GM12878 (cell line): ENCODE results near the gene LRRC47. TPM values are rescaled to one million over a fixed set of nuclear protein-coding genes. Genes with fewer than 3 reads are reported as not detected.

Experiments
- ATAC-seq: fragments of 200-7000 bp; cut with Tn5 transposase; 3 replicates; pipeline ENCODE4 v1.9.1; 2020; ENCODE audit warnings: mild to moderate bottlenecking, moderate library complexity
- BruUV-seq: library from RNA; stranded (reverse); fragments of 400-500 nt; replicated peaks from 2 replicates; lab custom pipeline; 2021; lab: Mats Ljungman, UMichigan
- CTCF ChIA-PET: fragments of 300-600 bp; sonication (Branson Sonifier 250); formaldehyde crosslinking; extraction: SDS; loops from one replicate; lab custom pipeline; 2021; ENCODE audit warnings: inconsistent platforms; lab: Yijun Ruan, JAX
- POLR2A ChIA-PET: fragments of 350-600 bp; formaldehyde crosslinking; extraction: SDS; loops from one replicate; lab custom pipeline; 2021; ENCODE audit warnings: inconsistent platforms; lab: Charles Lee
- RAD21 ChIA-PET: fragments of 300-600 bp; sonication (Branson Sonifier 250); formaldehyde crosslinking; loops from one replicate; lab custom pipeline; 2023; ENCODE audit warnings: antibody characterized with exemption; ENCODE audit not compliant: unreplicated experiment; lab: Charles Lee
- SMC1A ChIA-PET: fragments of 300-600 bp; sonication (Branson Sonifier 250); formaldehyde crosslinking; loops from one replicate; lab custom pipeline; 2023; ENCODE audit not compliant: unreplicated experiment, uncharacterized antibody; lab: Charles Lee
- DNase-seq: peaks from one replicate; pipeline ENCODE4 v3.0.0-alpha.2; 2011; ENCODE audit warnings: low read depth, low spot score
- FAIRE-seq: peaks from 3 replicates; lab custom pipeline; 2011; peaks lifted over from hg19 to GRCh38; lab: Jason Lieb, UNC
- H2AFZ ChIP-seq: 2 replicates; pipeline ENCODE4 v1.6.0; 2011; ENCODE audit warnings: low read depth, low read length, control low read depth; ENCODE audit not compliant: control insufficient read depth
- H3K27ac ChIP-seq: 2 replicates; pipeline ENCODE4 v1.5.1; 2011; ENCODE audit warnings: control low read depth; ENCODE audit not compliant: control insufficient read depth, insufficient read depth
- H3K27me3 ChIP-seq, 2 experiments: replicated peaks in 1 of 2; 2 replicates each; pipeline versions ENCODE4 v1.6.0 to v1.6.1; 2011; ENCODE audit warnings: low read length in 1 of 2; ENCODE audit not compliant: control insufficient read depth in 2 of 2, insufficient read depth in 2 of 2
- H3K36me3 ChIP-seq, 2 experiments: 2 replicates each; pipeline ENCODE4 v1.5.1; 2011; ENCODE audit warnings: low read length in 1 of 2; ENCODE audit not compliant: control insufficient read depth in 2 of 2, insufficient read depth in 2 of 2
- H3K4me1 ChIP-seq: 2 replicates; pipeline ENCODE4 v1.6.1; 2011; ENCODE audit warnings: mild to moderate bottlenecking, low read length, moderate library complexity, mixed read lengths; ENCODE audit not compliant: control insufficient read depth, insufficient read depth
- H3K4me2 ChIP-seq: 2 replicates; pipeline ENCODE4 v1.6.0; 2011; ENCODE audit warnings: control low read depth; ENCODE audit not compliant: control insufficient read depth, insufficient read depth
- H3K4me3 ChIP-seq: fragments of 200-600 bp; sonication (generic); 2 replicates; pipeline ENCODE4 v1.5.1; 2016
- H3K79me2 ChIP-seq: 2 replicates; pipeline ENCODE4 v1.6.0; 2011; ENCODE audit warnings: low read length; ENCODE audit not compliant: control insufficient read depth, insufficient read depth
- H3K9ac ChIP-seq: 2 replicates; pipeline ENCODE4 v1.8.0; 2011; ENCODE audit warnings: low read length, control low read depth, mixed read lengths; ENCODE audit not compliant: control insufficient read depth, insufficient read depth
- H3K9me3 ChIP-seq: replicated peaks from 3 replicates; pipeline ENCODE4 v1.5.1; 2011; ENCODE audit warnings: mild to moderate bottlenecking, low read length; ENCODE audit not compliant: control insufficient read depth, insufficient read depth
- H4K20me1 ChIP-seq: 2 replicates; pipeline ENCODE4 v1.6.0; 2011; ENCODE audit not compliant: control insufficient read depth, insufficient read depth
- GABPA ChIP-seq: IDR thresholded peaks from 2 replicates; pipeline ENCODE4 v1.6.1; 2014; ENCODE audit warnings: antibody characterized with exemption, low read depth, mild to moderate bottlenecking, inconsistent platforms
- KLF5 ChIP-seq: fragments of 450-650 bp; IDR thresholded peaks from 2 replicates; pipeline ENCODE4 v1.6.1; 2014; ENCODE audit warnings: mild to moderate bottlenecking; ENCODE audit not compliant: partially characterized antibody
- SMAD5 ChIP-seq: IDR thresholded peaks from 2 replicates; pipeline ENCODE4 v1.6.1; 2016; ENCODE audit warnings: antibody characterized with exemption, low read depth
- SREBF1 ChIP-seq: IDR thresholded peaks from 2 replicates; pipeline ENCODE4 v1.6.1; 2012; ENCODE audit warnings: mild to moderate bottlenecking, low read length
- SUPT20H ChIP-seq: IDR thresholded peaks from 2 replicates; pipeline ENCODE4 v1.6.1; 2011; ENCODE audit warnings: low read depth, mild to moderate bottlenecking, low read length, moderate library complexity, borderline replicate concordance; ENCODE audit not compliant: control insufficient read depth
- WRNIP1 ChIP-seq: IDR thresholded peaks from 2 replicates; pipeline ENCODE4 v1.6.1; 2011; ENCODE audit warnings: low read depth, low read length, improper control_type of control experiment, borderline replicate concordance
- YBX1 ChIP-seq: fragments of 450-650 bp; IDR thresholded peaks from 2 replicates; pipeline ENCODE4 v1.6.1; 2016; ENCODE audit warnings: antibody characterized with exemption
- ZNF217 ChIP-seq: fragments of 450-650 bp; IDR thresholded peaks from 2 replicates; pipeline ENCODE4 v1.6.1; 2017; ENCODE audit warnings: antibody characterized with exemption, mild to moderate bottlenecking
- WGBS: methylation state at CpG from one replicate; pipeline ENCODE4 v1.1.6; 2016; ENCODE audit warnings: low lambda C conversion rate; ENCODE audit not compliant: insufficient replicate concordance, insufficient coverage; ENCODE audit errors: missing lambda C conversion rate; 5-methylcytosine and 5-hydroxymethylcytosine counted together
- in situ Hi-C: fragments of 300-500 bp; cut with MboI; formaldehyde crosslinking; loops from 9 replicates; pipeline ENCODE4 v1.14.3; 2018; ENCODE audit warnings: mixed read lengths
- intact Hi-C: fragments of 100-400 bp; cut with micrococcal nuclease; formaldehyde crosslinking; loops from one replicate; pipeline ENCODE4 v1.14.2; 2022; ENCODE audit not compliant: unreplicated experiment
- polyA plus RNA-seq, 11 experiments: library from polyadenylated mRNA; depleted of rRNA in 4 of 11; unstranded in 6 of 11; stranded (reverse) in 5 of 11; fragments of >200 nt; fragmentation: Nextera tagmentation in 4 of 11; fragmentation: Illumina TruSeq in 1 of 11; extraction: Ambion mirVana in 4 of 11; extraction: Trizol in 1 of 11; gene quantifications; 1 replicate in 1 of 11; 2 replicates in 10 of 11; pipeline versions ENCODE4 v1.2.1 to v1.2.3, GENCODE V29; 2011 to 2016; ENCODE audit warnings: inconsistent platforms in 2 of 11, missing spikeins in 2 of 11, low read depth in 1 of 11
- total RNA-seq, 4 experiments: library from RNA; depleted of rRNA in 3 of 4; stranded (reverse); fragments of >200 nt in 3 of 4; fragmentation: Illumina TruSeq in 1 of 4; extraction: Trizol in 1 of 4; gene quantifications; 2 replicates each; pipeline versions ENCODE4 v1.2.1 to v1.2.3, GENCODE V29; 2013 to 2021
- TF ChIP-seq, protein P1 (sequence below): IDR thresholded peaks from 2 replicates; pipeline ENCODE4 v1.6.1; 2012; ENCODE audit warnings: low read depth, low read length, improper control_type of control experiment

Gene LRRC47
- total and polyA plus RNA-seq, 10 of the 15 experiments (the other 5 are each of a cell fraction or from before 2014, with no cell fraction given): 2.5 to 34.6 (median 18.2) TPM

DNA sequence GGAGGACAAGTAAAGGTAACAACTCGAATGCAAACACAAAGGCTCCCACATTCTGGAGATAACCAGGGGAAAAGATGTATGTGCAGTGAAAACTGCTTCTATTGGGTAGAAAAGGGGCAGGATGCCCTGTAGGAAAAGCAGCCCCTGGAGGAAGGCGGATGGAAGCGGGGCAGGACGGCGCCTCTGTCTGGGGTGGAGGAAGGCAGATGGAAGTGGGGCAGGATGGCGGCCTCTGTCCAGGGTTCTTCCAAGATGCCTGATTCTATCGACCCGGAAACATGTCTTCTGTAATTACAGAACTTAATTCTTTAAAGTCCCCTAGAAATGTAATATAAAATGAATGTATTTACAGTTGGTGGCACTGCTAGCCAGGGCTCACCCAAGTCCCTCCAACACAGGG lies 24.0 kb upstream of the LRRC47 start:
- Histone ChIP-seq H3K79me2 (no peaks in the 10 kb centered on the region), H2AFZ (no peak overlapping the region), H3K27ac (no peak overlapping the region), H3K36me3 (peaks cover 0 to 4% of the 10 kb centered on the region in 2 experiments; a peak in 3 of 4 replicates), H3K27me3 (no peaks in the 10 kb centered on the region), H3K4me1 (no peaks in the 10 kb centered on the region), H4K20me1 (no peaks in the 10 kb centered on the region), H3K9ac (no peak overlapping the region), H3K4me3 (no peak overlapping the region), H3K4me2 (no peak overlapping the region), H3K9me3 (no peaks in the 10 kb centered on the region)
- DNase-seq: no peak
- SMC1A ChIA-PET: no interaction called here
- CTCF ChIA-PET: no interaction called here
- POLR2A ChIA-PET: no interaction called here
- BruUV-seq: no TSS peak
- ATAC-seq: no peak
- RAD21 ChIA-PET: no interaction called here
- 87% methylated on average over 8 of the region's 8 CpGs for WGBS
- in situ Hi-C loops (no loop called here), intact Hi-C loops (no loop called here)
- TF ChIP-seq SMAD5 (no peak), ZNF217 (no peak), KLF5 (no peak), SREBF1 (no peak), SUPT20H (no peak), WRNIP1 (no peak), GABPA (no peak), YBX1 (no peak)
- TF ChIP-seq, protein P1, sequence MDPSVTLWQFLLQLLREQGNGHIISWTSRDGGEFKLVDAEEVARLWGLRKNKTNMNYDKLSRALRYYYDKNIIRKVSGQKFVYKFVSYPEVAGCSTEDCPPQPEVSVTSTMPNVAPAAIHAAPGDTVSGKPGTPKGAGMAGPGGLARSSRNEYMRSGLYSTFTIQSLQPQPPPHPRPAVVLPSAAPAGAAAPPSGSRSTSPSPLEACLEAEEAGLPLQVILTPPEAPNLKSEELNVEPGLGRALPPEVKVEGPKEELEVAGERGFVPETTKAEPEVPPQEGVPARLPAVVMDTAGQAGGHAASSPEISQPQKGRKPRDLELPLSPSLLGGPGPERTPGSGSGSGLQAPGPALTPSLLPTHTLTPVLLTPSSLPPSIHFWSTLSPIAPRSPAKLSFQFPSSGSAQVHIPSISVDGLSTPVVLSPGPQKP: no peak
- no peak for FAIRE-seq
